HCT116 (cell line): ENCODE results near the gene RYR2. TPM values are rescaled to one million over a fixed set of nuclear protein-coding genes. Genes with fewer than 3 reads are reported as not detected.

Experiments used
- ATAC-seq: fragments of 200-7000 bp; cut with Tn5 transposase; 2 replicates; pipeline ENCODE4 v1.9.1; 2020; ENCODE audit warnings: mild to moderate bottlenecking, moderate library complexity
- BruUV-seq: library from RNA; stranded (reverse); fragments of 400-500 nt; replicated peaks from 2 replicates; lab custom pipeline; 2021; lab: Mats Ljungman, UMichigan
- CTCF ChIA-PET: fragments of 300-600 bp; sonication (Branson Sonifier 250); formaldehyde crosslinking; loops from one replicate; lab custom pipeline; 2021; ENCODE audit warnings: antibody characterized with exemption; lab: Charles Lee
- POLR2A ChIA-PET: fragments of 300-600, 350-600 bp; sonication (Branson Sonifier 250); formaldehyde crosslinking; loops from one replicate; lab custom pipeline; 2021; ENCODE audit warnings: antibody characterized with exemption; lab: Charles Lee
- RAD21 ChIA-PET, 2 experiments: fragments of 300-600 bp; sonication (Branson Sonifier 250); formaldehyde crosslinking; loops; one replicate each; lab custom pipeline; 2023; ENCODE audit warnings: low total read pairs in 2 of 2; ENCODE audit not compliant: uncharacterized antibody in 2 of 2, unreplicated experiment in 2 of 2, low non-redundant PET in 1 of 2; lab: Charles Lee
- DNase-seq: peaks from one replicate; pipeline ENCODE4 v3.0.0-alpha.2; 2010; ENCODE audit warnings: low read depth, low spot score
- H2AFZ ChIP-seq: fragments of 200-600 bp; shearing (Covaris generic), sonication (generic); 2 replicates; pipeline ENCODE4 v1.6.1; 2017; ENCODE audit warnings: low read depth, mixed run types, mixed read lengths, antibody characterized with exemption, low read length; ENCODE audit not compliant: poor library complexity, severe bottlenecking
- H3K27ac ChIP-seq: 2 replicates; pipeline ENCODE4 v1.5.1; 2012; ENCODE audit warnings: low read depth, low read length
- H3K27me3 ChIP-seq: fragments of 200-600 bp; sonication (generic); 2 replicates; pipeline ENCODE4 v1.6.1; 2016; ENCODE audit warnings: mixed run types, low read length, mixed read lengths; ENCODE audit not compliant: insufficient read depth
- H3K36me3 ChIP-seq, 2 experiments: fragments of 200-500 bp in 1 of 2; fragments of 200-600 bp in 1 of 2; sonication (Bioruptor generic) in 1 of 2; sonication (generic) in 1 of 2; 2 replicates each; pipeline versions ENCODE4 v1.5.1 to v1.6.1; 2014 to 2016; ENCODE audit warnings: low read length in 2 of 2, inconsistent platforms in 1 of 2, mixed read lengths in 1 of 2, mixed run types in 1 of 2; ENCODE audit not compliant: insufficient read depth in 2 of 2, control insufficient read depth in 1 of 2
- H3K4me1 ChIP-seq, 2 experiments: fragments of 200-600 bp in 1 of 2; sonication (generic) in 1 of 2; 2 replicates each; pipeline versions ENCODE4 v1.5.1 to v1.6.1; 2012 to 2017; ENCODE audit warnings: low read length in 2 of 2, inconsistent platforms in 1 of 2, mild to moderate bottlenecking in 1 of 2, mixed read lengths in 1 of 2, mixed run types in 1 of 2, moderate library complexity in 1 of 2; ENCODE audit not compliant: insufficient read depth in 2 of 2, control insufficient read depth in 1 of 2
- H3K4me2 ChIP-seq: fragments of 200-600 bp; sonication (generic); 2 replicates; pipeline ENCODE4 v1.6.1; 2017; ENCODE audit warnings: mixed run types, low read length, mixed read lengths
- H3K4me3 ChIP-seq, 2 experiments: fragments of 200-600 bp in 1 of 2; sonication (generic) in 1 of 2; replicated peaks in 1 of 2; 2 replicates each; pipeline ENCODE4 v1.5.1; 2011 to 2016; ENCODE audit warnings: low read length in 2 of 2, control low read depth in 1 of 2, low read depth in 1 of 2, mild to moderate bottlenecking in 1 of 2, mixed read lengths in 1 of 2, mixed run types in 1 of 2
- H3K79me2 ChIP-seq: fragments of 200-600 bp; sonication (generic); 2 replicates; pipeline ENCODE4 v1.6.1; 2017; ENCODE audit warnings: mild to moderate bottlenecking, mixed run types, low read length, moderate library complexity, mixed read lengths; ENCODE audit not compliant: insufficient read depth
- H3K9ac ChIP-seq: fragments of 200-600 bp; sonication (generic); 2 replicates; pipeline ENCODE4 v1.6.1; 2016; ENCODE audit warnings: low read length, mixed read lengths
- H3K9me2 ChIP-seq: fragments of 200-600 bp; sonication (generic), shearing (Covaris generic); 2 replicates; pipeline ENCODE4 v1.6.1; 2017; ENCODE audit warnings: mixed run types, mild to moderate bottlenecking, moderate library complexity; ENCODE audit not compliant: insufficient read depth
- H3K9me3 ChIP-seq, 2 experiments: fragments of 200-500 bp in 1 of 2; fragments of 200-600 bp in 1 of 2; sonication (Bioruptor generic) in 1 of 2; sonication (generic) in 1 of 2; 2 replicates each; pipeline ENCODE4 v1.6.1; 2014 to 2017; ENCODE audit warnings: low read length in 2 of 2, mixed read lengths in 2 of 2, inconsistent platforms in 1 of 2, low read depth in 1 of 2, mild to moderate bottlenecking in 1 of 2, mixed run types in 1 of 2, moderate library complexity in 1 of 2; ENCODE audit not compliant: control insufficient read depth in 1 of 2, insufficient read depth in 1 of 2
- H4K20me1 ChIP-seq: fragments of 200-600 bp; sonication (generic), shearing (Covaris generic); 2 replicates; pipeline ENCODE4 v1.6.1; 2017; ENCODE audit warnings: mixed run types, mild to moderate bottlenecking, moderate library complexity; ENCODE audit not compliant: insufficient read depth
- CBX3 ChIP-seq: IDR thresholded peaks from 2 replicates; pipeline ENCODE4 v1.6.1; 2012; ENCODE audit warnings: low read depth
- CEBPB ChIP-seq: IDR thresholded peaks from 2 replicates; pipeline ENCODE4 v1.6.1; 2012; ENCODE audit warnings: low read depth
- EGR1 ChIP-seq: IDR thresholded peaks from 2 replicates; pipeline ENCODE4 v1.6.1; 2012; ENCODE audit warnings: low read depth
- EZH2 ChIP-seq: fragments of 200-600 bp; sonication (generic); IDR thresholded peaks from 2 replicates; pipeline ENCODE4 v1.6.1; 2017; ENCODE audit warnings: antibody characterized with exemption, mixed run types
- EZH2phosphoT487 ChIP-seq: fragments of 200-600 bp; IDR thresholded peaks from 2 replicates; pipeline ENCODE4 v1.6.1; 2018; ENCODE audit warnings: antibody characterized with exemption, borderline replicate concordance
- FOSL1 ChIP-seq: IDR thresholded peaks from 2 replicates; pipeline ENCODE4 v1.6.1; 2012; ENCODE audit warnings: low read depth
- JUND ChIP-seq: IDR thresholded peaks from 2 replicates; pipeline ENCODE4 v1.6.1; 2012
- POLR2AphosphoS5 ChIP-seq: IDR thresholded peaks from 2 replicates; pipeline ENCODE4 v1.6.1; 2011; ENCODE audit warnings: mild to moderate bottlenecking, low read depth, low read length, moderate library complexity
- RAD21 ChIP-seq: IDR thresholded peaks from 2 replicates; pipeline ENCODE4 v1.6.1; 2012; ENCODE audit warnings: low read depth, mild to moderate bottlenecking
- REST ChIP-seq: IDR thresholded peaks from 2 replicates; pipeline ENCODE4 v1.6.1; 2012; ENCODE audit warnings: low read depth
- SP1 ChIP-seq: IDR thresholded peaks from 2 replicates; pipeline ENCODE4 v1.6.1; 2012; ENCODE audit warnings: low read depth
- YY1 ChIP-seq: IDR thresholded peaks from 2 replicates; pipeline ENCODE4 v1.6.1; 2011; ENCODE audit warnings: low read length, low read depth, moderate library complexity, mild to moderate bottlenecking; ENCODE audit not compliant: insufficient replicate concordance; ENCODE audit errors: extremely low read depth
- ZBTB33 ChIP-seq: IDR thresholded peaks from 2 replicates; pipeline ENCODE4 v1.6.1; 2011; ENCODE audit warnings: mild to moderate bottlenecking, low read length, moderate library complexity; ENCODE audit not compliant: insufficient replicate concordance; ENCODE audit errors: extremely low read depth
- ZNF274 ChIP-seq: fragments of 200-500 bp; sonication (Bioruptor generic); IDR thresholded peaks from 2 replicates; pipeline ENCODE4 v1.6.1; 2014; ENCODE audit warnings: mild to moderate bottlenecking, low read depth, low read length, inconsistent platforms
- intact Hi-C: fragments of 100-400 bp; cut with micrococcal nuclease; formaldehyde crosslinking; loops from 2 replicates; pipeline ENCODE4 v1.10.0; 2022
- total RNA-seq: library from RNA; stranded (reverse); gene quantifications from one replicate; pipeline ENCODE4 v1.2.1, GENCODE V29; 2021; ENCODE audit not compliant: unreplicated experiment
- TF ChIP-seq, protein P1 (sequence below): IDR thresholded peaks from 2 replicates; pipeline ENCODE4 v1.6.1; 2012

RYR2 gene
- total RNA-seq, 1 experiment from 2014 or later, result 0.02 TPM

DNA sequence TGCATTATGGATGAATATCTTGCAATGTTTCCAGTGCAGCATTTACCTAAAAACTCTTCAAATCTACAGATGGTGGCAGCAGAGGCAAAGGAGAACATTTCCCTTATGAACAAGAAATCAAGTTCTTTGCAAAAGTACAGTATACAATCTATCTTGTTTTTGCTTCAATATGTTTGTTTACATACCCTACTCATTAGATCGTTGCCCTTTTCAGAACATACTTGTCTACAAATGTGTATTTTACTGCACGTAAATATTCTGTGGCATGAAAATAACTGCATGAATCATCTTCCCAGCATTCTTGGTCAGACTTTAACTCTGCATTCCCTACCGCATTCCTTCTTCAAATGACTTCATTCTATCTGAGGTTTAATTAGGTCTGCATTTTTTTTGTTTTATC is 636.0 kb downstream of the RYR2 start:
- Histone ChIP-seq H4K20me1 (no peaks in the 10 kb centered on the region), H3K9ac (no peak overlapping the region), H3K36me3 (no peaks in the 10 kb centered on the region), H3K9me2 (no peaks in the 10 kb centered on the region), H3K4me2 (no peak overlapping the region), H3K4me1 (no peaks in the 10 kb centered on the region), H3K79me2 (no peaks in the 10 kb centered on the region), H2AFZ (no peak overlapping the region), H3K9me3 (peaks cover 6 to 36% of the 10 kb centered on the region in 2 experiments; a peak in 2 of 4 replicates), H3K4me3 (no peak overlapping the region), H3K27ac (no peak overlapping the region), H3K27me3 (no peaks in the 10 kb centered on the region)
- ATAC-seq (no peak), DNase-seq (no peak)
- ChIA-PET RAD21 (no interaction called here), CTCF (interaction anchor here (1.5 kb wide), 1 partner anchor 122 kb away, joined by 4 read pairs; no protein-coding TSS in a partner anchor), POLR2A (no interaction called here)
- BruUV-seq, result no TSS peak
- TF ChIP-seq ZNF274 (no peak), CEBPB (no peak)
- TF ChIP-seq, protein P1, sequence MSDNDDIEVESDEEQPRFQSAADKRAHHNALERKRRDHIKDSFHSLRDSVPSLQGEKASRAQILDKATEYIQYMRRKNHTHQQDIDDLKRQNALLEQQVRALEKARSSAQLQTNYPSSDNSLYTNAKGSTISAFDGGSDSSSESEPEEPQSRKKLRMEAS, result no peak
- intact Hi-C loops, result loop anchor here (10.0 kb wide), 1 partner anchor 57 kb away; no protein-coding TSS in a partner anchor

GRCh38 chr1:237679687-237680086 is 637.7 kb downstream of the RYR2 start:
- Histone ChIP-seq H3K27ac (no peak overlapping the region), H3K9ac (no peak overlapping the region), H3K79me2 (no peaks in the 10 kb centered on the region), H4K20me1 (no peaks in the 10 kb centered on the region), H2AFZ (no peak overlapping the region), H3K36me3 (no peaks in the 10 kb centered on the region), H3K4me1 (no peaks in the 10 kb centered on the region), H3K4me3 (no peak overlapping the region), H3K9me2 (no peaks in the 10 kb centered on the region), H3K4me2 (no peak overlapping the region), H3K27me3 (no peaks in the 10 kb centered on the region), H3K9me3 (peaks cover 6 to 31% of the 10 kb centered on the region in 2 experiments; a peak in 2 of 4 replicates)
- CTCF ChIA-PET, result interaction anchor here (1.5 kb wide), 1 partner anchor 120 kb away, joined by 4 read pairs; no protein-coding TSS in a partner anchor
- RAD21 ChIA-PET, result no interaction called here
- no TSS peak for BruUV-seq
- POLR2A ChIA-PET, result no interaction called here
- no peak for ATAC-seq
- intact Hi-C loops, result loop anchor here (10.0 kb wide), 1 partner anchor 55 kb away; no protein-coding TSS in a partner anchor
- DNase-seq, result no peak
- TF ChIP-seq REST, result no peak
- no peak for TF ChIP-seq EGR1
- TF ChIP-seq EZH2, result no peak
- TF ChIP-seq ZBTB33, result no peak
- TF ChIP-seq CBX3, result no peak
- TF ChIP-seq, protein P1, result no peak
- no peak for TF ChIP-seq RAD21
- no peak for TF ChIP-seq ZNF274
- no peak for TF ChIP-seq SP1
- TF ChIP-seq YY1, result no peak
- no peak for TF ChIP-seq POLR2AphosphoS5
- TF ChIP-seq FOSL1, result no peak
- no peak for TF ChIP-seq EZH2phosphoT487
- no peak for TF ChIP-seq JUND
